ENCODE measurements around the gene ZBTB11.

GRCh38 chr3:101724329-101725193, 47.6 kb upstream of the ZBTB11 start, which contains the start of gene CEP97:
- no peak for TF ChIP-seq CTCF (IDR thresholded peaks at IDR 0.05)
- TF ChIP-seq POLR2AphosphoS5 (IDR thresholded peaks at IDR 0.05) = peak in 2 of 3 donors; percentile 4 to 27
- no peak for TF ChIP-seq POLR2A (IDR thresholded peaks at IDR 0.05)
- no peak for TF ChIP-seq EP300 (IDR thresholded peaks at IDR 0.05)
